ENCODE results near the gene IER5.
A peak's percentile ranks its signal among the peaks of the same experiment; 100 is the strongest.

IER5 gene

DNA sequence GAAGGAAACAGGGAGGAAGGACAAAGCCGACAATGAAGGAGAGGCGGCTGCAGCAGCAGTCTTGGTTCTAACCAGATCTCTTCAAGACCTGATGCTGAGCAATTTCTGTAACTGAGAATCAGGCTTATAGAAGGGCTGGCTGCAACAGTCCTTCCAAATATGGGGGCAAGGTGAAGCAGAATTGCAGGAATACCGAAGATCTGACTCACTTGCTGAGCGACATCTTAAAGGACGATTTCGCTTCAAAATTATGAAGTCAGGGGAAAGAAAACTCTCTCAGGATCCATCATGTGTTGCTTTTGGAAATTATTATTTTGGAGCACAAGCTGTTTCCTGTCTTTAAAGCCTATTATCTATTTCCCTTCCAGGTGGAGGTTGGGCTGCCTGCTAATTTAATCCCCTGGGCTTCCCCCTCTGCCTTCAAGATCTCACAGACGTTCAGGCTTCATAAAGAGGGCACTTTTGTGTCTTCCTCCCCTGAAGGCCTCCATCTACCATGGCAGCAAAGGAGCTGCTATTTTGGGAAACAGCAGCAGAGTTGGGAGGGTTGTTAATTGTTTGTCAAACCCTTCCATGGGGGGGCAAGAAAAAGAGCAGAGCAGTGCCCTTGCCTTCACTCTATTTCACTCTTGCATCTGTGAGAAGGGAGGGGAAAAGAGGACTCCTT, 10.8 kb upstream of the IER5 start:
- H3K4me3 ChIP-seq (ENCODE audit: low read length): no peak overlapping the region
- TF ChIP-seq, protein P1, sequence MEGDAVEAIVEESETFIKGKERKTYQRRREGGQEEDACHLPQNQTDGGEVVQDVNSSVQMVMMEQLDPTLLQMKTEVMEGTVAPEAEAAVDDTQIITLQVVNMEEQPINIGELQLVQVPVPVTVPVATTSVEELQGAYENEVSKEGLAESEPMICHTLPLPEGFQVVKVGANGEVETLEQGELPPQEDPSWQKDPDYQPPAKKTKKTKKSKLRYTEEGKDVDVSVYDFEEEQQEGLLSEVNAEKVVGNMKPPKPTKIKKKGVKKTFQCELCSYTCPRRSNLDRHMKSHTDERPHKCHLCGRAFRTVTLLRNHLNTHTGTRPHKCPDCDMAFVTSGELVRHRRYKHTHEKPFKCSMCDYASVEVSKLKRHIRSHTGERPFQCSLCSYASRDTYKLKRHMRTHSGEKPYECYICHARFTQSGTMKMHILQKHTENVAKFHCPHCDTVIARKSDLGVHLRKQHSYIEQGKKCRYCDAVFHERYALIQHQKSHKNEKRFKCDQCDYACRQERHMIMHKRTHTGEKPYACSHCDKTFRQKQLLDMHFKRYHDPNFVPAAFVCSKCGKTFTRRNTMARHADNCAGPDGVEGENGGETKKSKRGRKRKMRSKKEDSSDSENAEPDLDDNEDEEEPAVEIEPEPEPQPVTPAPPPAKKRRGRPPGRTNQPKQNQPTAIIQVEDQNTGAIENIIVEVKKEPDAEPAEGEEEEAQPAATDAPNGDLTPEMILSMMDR (conservative IDR thresholded peaks at IDR 0.05; ENCODE audit: low read length): no peak; the same call in 1 of the 2 replicates
- peak; percentile 69 for DNase-seq (ENCODE audit: low read depth)

DNA sequence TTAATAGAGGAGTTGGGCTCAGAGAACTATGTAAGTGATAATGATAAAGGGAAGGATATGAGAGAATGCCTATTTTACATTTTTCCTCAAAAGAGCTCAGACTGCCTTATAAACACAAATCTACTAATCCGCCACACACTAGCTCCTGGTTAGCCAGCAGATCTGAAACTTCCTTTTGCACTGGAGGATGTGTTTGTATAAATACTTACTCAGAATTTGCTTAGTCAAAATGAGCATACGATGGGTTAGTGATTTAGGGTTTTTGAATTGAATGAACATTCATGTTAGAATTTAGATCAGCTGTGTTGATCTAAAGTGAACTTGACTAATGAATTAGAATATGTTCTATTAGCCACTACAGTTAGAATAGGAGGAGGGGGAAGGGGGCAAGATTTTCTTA, 9.1 kb upstream of the IER5 start:
- TF ChIP-seq, protein P1 (conservative IDR thresholded peaks at IDR 0.05; ENCODE audit: low read length): no peak
- DNase-seq (ENCODE audit: low read depth): no peak

DNA sequence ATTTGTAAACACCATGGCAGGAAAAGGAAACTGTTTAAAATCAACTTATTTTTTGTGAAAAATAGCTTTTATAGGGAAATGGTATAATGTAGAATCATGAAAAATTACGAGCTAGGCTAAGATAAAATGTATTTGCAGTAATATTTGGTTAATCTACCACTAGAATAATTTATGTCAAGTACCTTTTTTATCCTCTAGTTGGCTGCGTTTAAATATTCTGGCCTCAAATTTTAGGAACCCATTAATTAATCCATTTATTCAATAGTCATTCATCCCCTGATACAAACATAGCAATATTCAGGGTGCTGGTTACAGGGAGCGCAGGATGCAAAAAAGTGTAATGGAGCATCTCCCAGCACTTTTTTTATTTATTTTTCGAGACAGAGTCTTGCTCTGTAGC, 8.6 kb upstream of the IER5 start:
- no peak for DNase-seq (ENCODE audit: low read depth)
- no peak overlapping the region for H3K4me3 ChIP-seq (ENCODE audit: low read length)
- TF ChIP-seq, protein P1 (conservative IDR thresholded peaks at IDR 0.05; ENCODE audit: low read length): no peak

More for the DNA sequence above, 9.1 kb upstream of the IER5 start:
- no peak overlapping the region for H3K4me3 ChIP-seq (ENCODE audit: low read length)

DNA sequence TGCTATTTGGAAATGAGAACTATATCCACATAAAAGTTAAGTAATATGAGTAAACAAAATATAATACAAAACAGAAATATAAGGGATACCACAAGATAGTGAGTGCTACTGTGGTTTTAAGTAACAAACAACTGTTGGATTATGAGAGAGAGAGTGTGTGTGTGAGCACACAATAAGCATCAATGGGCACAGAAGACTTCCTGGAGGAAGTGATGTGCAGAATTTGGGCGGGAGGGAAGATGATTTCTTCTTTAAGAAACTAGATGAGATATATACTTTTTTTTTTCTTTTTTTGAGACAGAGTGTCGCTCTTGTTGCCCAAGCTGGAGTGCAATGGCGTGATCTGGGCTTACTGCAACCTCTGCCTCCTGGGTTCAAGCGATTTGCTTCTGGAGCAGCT, 7.9 kb upstream of the IER5 start:
- no peak for DNase-seq (ENCODE audit: low read depth)
- H3K4me3 ChIP-seq (ENCODE audit: low read length): no peak overlapping the region
- TF ChIP-seq, protein P1 (conservative IDR thresholded peaks at IDR 0.05; ENCODE audit: low read length): no peak

DNA sequence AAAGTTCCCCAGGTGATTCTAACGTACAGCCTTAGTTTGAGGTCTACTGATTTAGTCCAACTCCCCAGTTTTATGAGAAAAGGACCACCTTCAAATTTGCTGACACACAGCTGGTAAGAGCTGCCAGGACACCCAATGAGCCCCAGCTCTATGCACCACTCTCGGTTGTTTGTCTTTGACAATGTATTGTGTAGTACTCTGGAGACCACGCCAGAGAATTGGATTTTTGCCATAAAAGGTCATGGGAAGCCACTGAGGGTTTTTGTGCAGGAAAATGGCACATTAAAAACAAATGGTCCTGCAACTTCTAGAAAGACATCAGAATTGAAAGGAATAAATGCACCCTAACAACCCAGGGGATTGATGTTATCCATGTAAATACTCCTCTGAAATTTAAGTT, 7.1 kb upstream of the IER5 start:
- no peak overlapping the region for H3K4me3 ChIP-seq (ENCODE audit: low read length)
- TF ChIP-seq, protein P1 (conservative IDR thresholded peaks at IDR 0.05; ENCODE audit: low read length): no peak
- DNase-seq (ENCODE audit: low read depth): no peak

DNA sequence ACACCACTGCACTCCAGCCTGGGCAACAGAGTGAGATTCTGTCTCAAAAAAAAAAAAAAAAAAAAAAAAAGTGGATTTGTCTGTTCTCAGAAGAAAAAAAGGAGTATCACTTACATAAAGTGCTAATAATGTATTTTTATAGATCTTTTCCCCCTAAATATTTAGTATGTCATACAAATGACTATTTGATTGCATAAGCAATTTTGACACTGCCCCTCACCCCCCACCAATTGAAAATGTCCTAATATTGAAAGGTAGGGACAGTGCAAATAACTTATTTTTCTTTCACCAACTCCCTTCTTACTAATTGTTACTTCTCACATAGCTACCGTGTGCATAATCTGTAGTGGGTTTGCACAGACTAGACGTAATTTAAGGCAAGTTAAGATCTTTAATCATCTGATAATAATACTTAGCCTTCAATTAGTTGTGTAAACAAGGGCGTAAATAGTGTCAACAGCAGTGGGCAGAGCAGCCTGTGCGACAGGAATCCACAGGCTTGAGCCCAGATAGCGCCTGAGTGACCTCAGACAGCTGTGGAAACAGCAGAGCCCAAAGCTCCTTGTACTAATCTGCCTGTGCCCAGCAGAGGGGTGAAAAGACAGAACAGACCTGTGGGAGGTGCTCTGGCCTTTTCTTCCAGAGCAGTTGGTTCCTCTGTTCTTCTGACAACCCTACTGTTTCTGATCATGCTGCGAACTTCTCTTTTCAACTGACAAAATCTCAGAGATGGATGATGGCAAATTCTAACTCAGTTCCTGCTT, 4.5 kb upstream of the IER5 start:
- H3K4me3 ChIP-seq (ENCODE audit: low read length): no peak overlapping the region
- DNase-seq (ENCODE audit: low read depth): peak; percentile 62
- TF ChIP-seq, protein P1 (conservative IDR thresholded peaks at IDR 0.05; ENCODE audit: low read length): peak; percentile 64

DNA sequence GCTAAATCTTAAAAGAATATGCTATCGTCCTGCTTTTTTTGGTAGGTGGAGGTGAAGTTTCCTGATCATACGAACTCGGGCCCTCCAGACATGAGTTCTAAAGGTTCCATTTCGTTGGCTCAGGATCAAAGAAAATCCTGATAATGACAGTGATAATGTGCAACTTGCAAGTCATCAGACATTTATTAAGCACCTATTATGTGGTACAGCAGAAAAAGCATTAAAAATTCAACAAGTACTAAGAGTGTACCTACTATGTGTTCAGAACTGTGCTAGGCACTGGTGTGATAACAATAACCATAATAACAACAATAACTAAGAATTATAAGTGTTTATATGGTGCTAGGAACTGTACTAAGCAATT, 3.9 kb upstream of the IER5 start:
- TF ChIP-seq, protein P1 (conservative IDR thresholded peaks at IDR 0.05; ENCODE audit: low read length): no peak
- no peak for DNase-seq (ENCODE audit: low read depth)
- no peak overlapping the region for H3K4me3 ChIP-seq (ENCODE audit: low read length)
